Fibroblast of lung (primary cell): ENCODE data around the gene MYL11.

ENCODE experiments used
- EZH2 ChIP-seq: IDR thresholded peaks from 2 replicates; pipeline ENCODE4 v1.5.1; 2012; ENCODE audit warnings: low read length, control low read depth, mild to moderate bottlenecking; ENCODE audit errors: missing control alignments
- TF ChIP-seq, protein P1 (sequence below), 2 donors: IDR thresholded peaks in 1 of 2; conservative IDR thresholded peaks in 1 of 2; 1 replicate in 1 of 2; 2 replicates in 1 of 2; pipeline ENCODE4 v1.5.1; 2011 to 2012; ENCODE audit warnings: low read length in 2 of 2, control low read depth in 1 of 2, inconsistent platforms in 1 of 2, low read depth in 1 of 2, mild to moderate bottlenecking in 1 of 2

DNA sequence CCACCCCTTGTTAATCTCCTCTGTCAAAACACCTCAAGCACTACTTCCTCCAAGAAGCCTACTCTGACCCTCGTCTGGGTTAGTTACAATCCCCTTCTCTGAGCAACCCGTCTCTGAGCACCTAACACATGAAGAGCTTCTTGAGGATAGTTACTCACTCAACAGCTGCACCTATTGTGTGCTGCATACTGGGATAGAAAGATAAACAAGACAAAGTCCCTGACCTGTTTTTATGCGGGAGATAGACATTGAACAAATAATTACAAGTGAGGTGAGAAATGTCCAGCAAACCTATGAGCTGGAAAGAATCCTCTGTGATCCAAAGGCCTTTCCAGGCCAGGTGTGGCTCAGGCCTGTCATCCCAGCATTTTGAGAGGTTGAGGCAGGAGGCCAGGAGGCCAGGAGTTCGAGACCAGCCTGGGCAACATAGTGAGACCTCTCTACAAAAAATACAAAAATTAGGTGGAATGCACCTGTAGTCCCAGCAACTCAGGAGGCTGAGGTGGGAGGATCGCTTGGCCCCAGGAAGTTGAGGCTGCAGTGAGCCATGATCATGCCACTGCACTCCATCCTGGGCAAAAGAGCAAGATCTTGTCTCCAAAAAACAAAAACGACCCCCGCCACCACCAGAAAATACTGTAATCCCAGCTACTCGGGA, 27.3 kb downstream of the MYL11 start:
- no peak for TF ChIP-seq EZH2
- TF ChIP-seq, protein P1, sequence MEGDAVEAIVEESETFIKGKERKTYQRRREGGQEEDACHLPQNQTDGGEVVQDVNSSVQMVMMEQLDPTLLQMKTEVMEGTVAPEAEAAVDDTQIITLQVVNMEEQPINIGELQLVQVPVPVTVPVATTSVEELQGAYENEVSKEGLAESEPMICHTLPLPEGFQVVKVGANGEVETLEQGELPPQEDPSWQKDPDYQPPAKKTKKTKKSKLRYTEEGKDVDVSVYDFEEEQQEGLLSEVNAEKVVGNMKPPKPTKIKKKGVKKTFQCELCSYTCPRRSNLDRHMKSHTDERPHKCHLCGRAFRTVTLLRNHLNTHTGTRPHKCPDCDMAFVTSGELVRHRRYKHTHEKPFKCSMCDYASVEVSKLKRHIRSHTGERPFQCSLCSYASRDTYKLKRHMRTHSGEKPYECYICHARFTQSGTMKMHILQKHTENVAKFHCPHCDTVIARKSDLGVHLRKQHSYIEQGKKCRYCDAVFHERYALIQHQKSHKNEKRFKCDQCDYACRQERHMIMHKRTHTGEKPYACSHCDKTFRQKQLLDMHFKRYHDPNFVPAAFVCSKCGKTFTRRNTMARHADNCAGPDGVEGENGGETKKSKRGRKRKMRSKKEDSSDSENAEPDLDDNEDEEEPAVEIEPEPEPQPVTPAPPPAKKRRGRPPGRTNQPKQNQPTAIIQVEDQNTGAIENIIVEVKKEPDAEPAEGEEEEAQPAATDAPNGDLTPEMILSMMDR (conservative IDR thresholded peaks at IDR 0.05 in 1 of 2, IDR thresholded peaks at IDR 0.05 in 1 of 2; ENCODE audit: low read depth in 1 of 2, low read length in 2 of 2), result no peak
